ENCODE results near the gene ARRDC3.
A peak's percentile ranks its signal among the peaks of the same experiment; 100 is the strongest.
"Not testable (repeated sequence)": the region's sequence is repeated elsewhere in the genome, so short reads cannot be mapped to it uniquely, and the experiment has no call there.

ARRDC3 gene

DNA sequence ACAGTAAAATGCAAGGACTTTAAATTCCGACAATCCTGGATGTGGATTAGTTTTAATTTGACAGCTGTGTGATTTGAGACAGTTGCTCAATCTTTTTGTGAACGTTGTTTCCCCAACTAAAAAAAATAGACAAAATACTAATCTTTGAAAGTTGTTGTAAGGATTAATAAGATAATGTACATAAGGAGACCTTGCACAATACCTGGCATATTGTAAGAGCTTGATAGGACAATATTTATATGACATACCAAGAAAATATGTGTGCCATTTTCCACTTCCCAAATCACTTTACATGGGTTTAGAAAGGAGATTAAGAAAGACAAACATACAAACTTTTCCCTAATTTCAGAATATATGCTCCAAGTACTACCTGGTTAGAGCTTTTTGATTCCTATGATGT, 25.3 kb downstream of the ARRDC3 start:
- Mint-ChIP-seq H3K27ac (no peak overlapping the region), H3K27me3 (peaks cover 9% of the 10 kb centered on the region), H3K4me3 (no peak overlapping the region), H3K36me3 (ENCODE audit: low read depth) (peaks cover 16% of the 10 kb centered on the region), H3K4me1 (ENCODE audit: low read depth) (peaks cover 23% of the 10 kb centered on the region), H3K9me3 (peaks cover 15% of the 10 kb centered on the region)

DNA sequence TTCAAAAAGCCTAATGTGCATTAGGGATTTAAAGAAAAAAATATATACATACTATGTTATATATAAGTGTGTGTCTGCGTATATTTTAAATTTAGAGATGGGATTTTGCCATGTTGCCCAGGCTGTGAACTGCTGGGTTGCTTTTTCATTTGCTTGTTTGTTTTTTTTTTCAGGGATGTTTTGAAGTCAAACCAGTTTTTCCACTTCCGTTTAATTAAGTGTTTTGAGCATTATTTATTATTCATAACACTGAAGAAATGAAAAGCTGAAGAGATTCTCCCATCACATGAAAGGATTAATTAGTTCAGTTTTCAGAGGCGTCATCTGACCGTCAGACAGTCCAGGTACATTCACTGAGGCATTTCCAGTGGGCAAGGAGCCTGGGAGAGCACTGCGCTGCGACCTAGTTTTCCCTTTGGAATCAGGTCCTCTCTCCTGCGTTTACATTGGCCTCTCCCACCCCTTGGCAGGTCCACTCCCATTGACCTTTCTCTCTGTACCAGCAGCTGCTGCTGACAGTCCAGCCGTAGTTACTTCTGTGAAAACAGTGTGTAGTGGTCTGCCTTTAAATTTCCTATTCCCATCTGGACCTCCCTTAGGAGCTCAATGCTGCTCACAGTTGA, 26.0 kb downstream of the ARRDC3 start:
- peaks cover 9% of the 10 kb centered on the region for H3K27me3 Mint-ChIP-seq
- H3K36me3 Mint-ChIP-seq (ENCODE audit: low read depth): peaks cover 12% of the 10 kb centered on the region
- no peak overlapping the region for H3K27ac Mint-ChIP-seq
- H3K4me3 Mint-ChIP-seq: no peak overlapping the region
- H3K9me3 Mint-ChIP-seq: peaks cover 10% of the 10 kb centered on the region
- H3K4me1 Mint-ChIP-seq (ENCODE audit: low read depth): peaks cover 19% of the 10 kb centered on the region

DNA sequence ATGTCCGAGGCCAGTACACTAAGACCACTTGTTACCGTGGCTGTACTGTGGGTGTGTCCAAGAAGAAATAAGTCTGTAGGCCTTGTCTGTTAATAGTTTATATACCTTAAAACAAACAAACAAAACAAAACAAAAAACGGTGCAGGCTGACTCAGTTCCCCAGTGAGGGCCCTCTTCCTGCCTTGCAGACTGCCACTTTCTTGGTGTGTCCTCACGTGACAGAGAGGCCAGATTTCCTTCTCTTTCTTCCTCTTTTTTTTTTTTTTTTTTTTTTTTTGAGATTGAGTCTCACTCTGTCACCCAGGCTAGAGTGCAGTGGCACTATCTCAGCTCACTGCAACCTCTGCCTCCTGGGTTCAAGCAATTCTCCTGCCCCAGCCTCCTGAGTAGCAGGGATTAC, 28.2 kb downstream of the ARRDC3 start:
- not testable (repeated sequence) for H3K27ac Mint-ChIP-seq; H3K27me3 Mint-ChIP-seq; H3K36me3 Mint-ChIP-seq (ENCODE audit: low read depth); H3K4me1 Mint-ChIP-seq (ENCODE audit: low read depth); H3K4me3 Mint-ChIP-seq; H3K9me3 Mint-ChIP-seq

DNA sequence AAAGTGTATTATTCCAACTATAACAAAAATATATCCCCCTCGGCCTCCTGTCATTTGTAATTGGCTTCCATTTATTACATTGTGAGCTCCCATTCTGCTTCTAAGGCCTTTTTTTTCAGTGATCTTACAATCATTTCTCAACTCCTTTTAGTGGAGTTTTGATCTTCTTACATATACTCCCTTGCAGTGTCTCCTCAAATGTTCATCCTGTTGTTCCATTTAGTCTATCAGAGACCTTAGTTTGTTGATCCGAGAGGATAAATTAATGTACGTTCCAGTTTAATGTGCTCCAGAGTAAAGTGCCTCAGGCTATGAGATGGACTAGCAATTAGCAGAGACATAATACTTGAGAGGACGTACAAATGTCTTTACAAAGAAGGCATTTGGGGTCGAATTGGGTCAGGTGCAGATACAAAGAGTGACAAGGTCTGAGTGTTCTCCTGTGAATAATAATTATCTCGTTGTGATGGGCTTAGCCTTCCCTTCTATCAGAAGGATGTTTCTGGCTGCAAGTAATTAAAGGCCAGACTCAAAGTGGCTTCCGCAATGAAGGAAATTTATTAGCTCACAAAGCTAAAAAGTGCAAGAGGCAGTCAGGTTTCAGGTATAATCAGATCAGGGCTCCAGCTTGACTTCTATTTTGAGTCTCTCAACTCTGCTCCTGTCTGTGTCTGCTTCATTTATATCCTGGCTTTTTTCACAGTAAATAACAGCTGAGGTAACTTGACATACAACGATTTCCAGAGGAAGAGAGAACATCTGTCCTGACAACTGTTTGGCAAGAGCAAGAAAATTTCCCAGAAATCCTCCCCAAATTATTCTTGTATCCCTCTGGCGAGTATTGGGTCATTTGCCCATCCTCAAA, 30.1 kb downstream of the ARRDC3 start:
- H3K4me1 Mint-ChIP-seq (ENCODE audit: low read depth): no peaks in the 10 kb centered on the region
- peaks cover 4% of the 10 kb centered on the region for H3K9me3 Mint-ChIP-seq
- H3K4me3 Mint-ChIP-seq: no peak overlapping the region
- H3K27me3 Mint-ChIP-seq: peaks cover 7% of the 10 kb centered on the region
- H3K27ac Mint-ChIP-seq: no peak overlapping the region
- H3K36me3 Mint-ChIP-seq (ENCODE audit: low read depth): no peaks in the 10 kb centered on the region

DNA sequence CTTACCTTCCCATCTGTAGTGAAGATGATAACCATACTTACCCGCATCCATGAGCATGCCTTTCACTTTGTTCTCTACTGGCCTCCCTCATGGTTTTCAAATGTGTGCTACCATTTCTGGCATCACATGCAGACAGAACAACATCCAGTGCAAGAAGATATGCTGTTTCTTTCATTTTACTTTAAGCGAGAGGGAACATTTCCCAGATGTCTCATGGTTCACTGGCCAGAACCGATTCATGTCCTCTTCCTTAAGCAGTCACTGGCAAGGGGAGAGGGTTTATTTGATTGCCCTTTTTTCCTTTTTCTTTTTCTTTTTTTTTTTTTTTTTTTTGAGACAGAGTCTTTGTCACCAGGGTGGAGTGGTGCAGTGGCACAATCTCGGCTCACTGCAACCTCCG, 37.7 kb downstream of the ARRDC3 start:
- no peaks in the 10 kb centered on the region for H3K27me3 Mint-ChIP-seq
- H3K27ac Mint-ChIP-seq: no peak overlapping the region
- no peaks in the 10 kb centered on the region for H3K4me1 Mint-ChIP-seq (ENCODE audit: low read depth)
- H3K4me3 Mint-ChIP-seq: no peak overlapping the region
- no peaks in the 10 kb centered on the region for H3K36me3 Mint-ChIP-seq (ENCODE audit: low read depth)
- peaks cover 4% of the 10 kb centered on the region for H3K9me3 Mint-ChIP-seq

DNA sequence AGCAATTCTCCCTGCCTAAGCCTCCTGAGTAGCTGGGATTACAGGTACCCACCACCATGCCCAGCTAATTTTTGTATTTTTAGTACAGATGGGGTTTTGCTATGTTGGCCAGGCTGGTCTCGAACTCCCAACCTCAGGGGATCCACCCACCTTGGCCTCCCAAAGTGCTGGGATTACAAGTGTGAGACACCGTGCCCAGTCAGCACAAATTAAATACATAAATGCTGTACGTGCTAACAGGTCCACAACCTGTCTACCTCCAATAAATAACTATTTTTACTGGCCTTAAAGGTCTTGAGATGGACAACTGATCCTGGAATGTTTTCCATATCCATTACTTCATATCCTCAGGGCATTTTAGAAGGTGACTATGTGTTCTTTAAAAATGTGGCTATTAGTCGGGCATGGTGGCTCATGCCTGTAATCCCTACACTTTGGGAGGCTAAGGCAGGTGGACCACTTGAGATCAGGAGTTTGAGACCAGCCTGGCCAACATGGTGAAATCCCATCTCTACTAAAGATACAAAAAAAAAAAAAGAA, 38.4 kb downstream of the ARRDC3 start:
- H3K4me3 Mint-ChIP-seq; H3K4me1 Mint-ChIP-seq (ENCODE audit: low read depth); H3K27me3 Mint-ChIP-seq; H3K27ac Mint-ChIP-seq; H3K9me3 Mint-ChIP-seq; H3K36me3 Mint-ChIP-seq (ENCODE audit: low read depth): not testable (repeated sequence)

DNA sequence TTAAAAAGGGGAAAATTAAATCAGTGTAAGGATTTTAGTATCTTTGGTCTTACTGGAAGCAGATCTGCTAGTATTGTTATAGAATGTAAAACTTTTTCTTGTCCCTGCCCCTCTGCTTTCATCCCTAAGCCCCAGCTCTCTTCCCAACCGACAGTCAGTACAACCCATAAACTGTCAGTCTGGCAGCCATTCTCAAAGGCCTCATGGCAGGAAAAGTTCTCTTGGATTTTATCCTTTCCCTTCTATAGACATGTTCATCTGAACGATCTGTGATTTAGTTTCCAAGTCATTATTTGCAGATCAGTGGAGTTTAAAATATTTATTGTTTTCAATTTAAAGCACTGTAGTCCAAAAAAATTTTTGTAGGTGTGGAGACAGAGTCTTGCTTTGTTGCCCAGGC, 39.2 kb downstream of the ARRDC3 start:
- Mint-ChIP-seq H3K27ac (no peak overlapping the region), H3K4me1 (ENCODE audit: low read depth) (no peaks in the 10 kb centered on the region), H3K4me3 (no peak overlapping the region), H3K36me3 (ENCODE audit: low read depth) (no peaks in the 10 kb centered on the region), H3K27me3 (no peaks in the 10 kb centered on the region), H3K9me3 (peaks cover 4% of the 10 kb centered on the region)

DNA sequence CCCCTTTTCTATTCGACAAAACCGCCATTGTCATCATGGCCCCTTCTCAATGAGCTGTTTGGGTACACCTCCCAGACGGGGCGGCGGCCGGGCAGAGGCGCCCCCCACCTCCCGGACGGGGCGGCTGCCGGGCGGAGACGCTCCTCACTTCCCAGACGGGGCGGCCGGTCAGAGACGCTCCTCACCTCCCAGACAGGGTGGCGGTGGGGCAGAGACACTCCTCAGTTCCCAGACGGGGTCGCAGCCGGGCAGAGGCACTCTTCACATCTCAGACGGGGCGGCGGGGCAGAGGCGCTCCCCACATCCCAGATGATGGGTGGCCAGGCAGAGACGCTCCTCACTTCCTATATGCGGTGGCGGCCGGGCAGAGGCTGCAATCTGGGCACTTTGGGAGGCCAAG, 40.2 kb downstream of the ARRDC3 start:
- H3K9me3 Mint-ChIP-seq; H3K4me1 Mint-ChIP-seq (ENCODE audit: low read depth); H3K27me3 Mint-ChIP-seq; H3K36me3 Mint-ChIP-seq (ENCODE audit: low read depth); H3K4me3 Mint-ChIP-seq; H3K27ac Mint-ChIP-seq: not testable (repeated sequence)

DNA sequence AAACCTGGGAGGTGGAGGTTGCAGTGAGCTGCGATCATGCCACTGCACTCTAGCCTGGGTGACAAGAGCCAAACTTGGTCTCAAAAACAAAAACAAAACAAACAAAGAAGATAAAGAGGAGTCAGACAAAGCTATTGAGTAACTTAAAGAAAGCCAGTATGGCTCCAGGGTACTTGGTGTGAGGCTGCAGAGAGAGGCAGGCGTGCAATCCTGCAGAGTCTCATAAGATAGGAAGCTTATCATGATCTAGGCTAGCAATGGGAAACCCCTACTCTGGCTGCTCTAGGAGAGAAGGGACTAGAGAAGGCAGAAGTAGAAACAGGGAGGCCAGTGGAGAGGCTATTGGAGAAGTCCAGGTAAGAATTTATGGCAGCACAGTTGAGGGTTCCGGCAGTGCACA, 42.0 kb downstream of the ARRDC3 start:
- Mint-ChIP-seq H3K27me3 (no peaks in the 10 kb centered on the region), H3K36me3 (ENCODE audit: low read depth) (no peaks in the 10 kb centered on the region), H3K27ac (no peak overlapping the region), H3K9me3 (no peaks in the 10 kb centered on the region), H3K4me3 (no peak overlapping the region), H3K4me1 (ENCODE audit: low read depth) (no peaks in the 10 kb centered on the region)

DNA sequence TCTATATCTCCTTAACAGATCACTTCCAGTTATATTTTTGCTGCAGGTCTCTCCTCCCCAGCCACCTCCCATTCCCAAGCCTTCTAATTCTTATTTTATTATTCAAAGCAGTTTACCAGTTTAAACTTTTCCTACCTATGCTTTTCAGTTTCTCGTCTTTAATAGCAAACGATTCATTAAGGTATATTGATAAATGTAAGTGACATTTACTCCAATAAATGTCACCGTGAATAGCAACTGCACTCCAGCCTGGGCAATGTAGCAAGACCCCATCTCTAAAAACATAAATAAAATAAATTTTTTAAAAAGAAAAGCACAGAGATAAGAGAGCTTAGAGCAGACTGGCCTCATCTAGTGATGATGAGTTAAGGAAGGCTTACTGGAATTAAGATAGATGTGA, 42.6 kb downstream of the ARRDC3 start:
- H3K4me1 Mint-ChIP-seq (ENCODE audit: low read depth): no peaks in the 10 kb centered on the region
- H3K4me3 Mint-ChIP-seq: no peak overlapping the region
- no peaks in the 10 kb centered on the region for H3K27me3 Mint-ChIP-seq
- no peak overlapping the region for H3K27ac Mint-ChIP-seq
- H3K9me3 Mint-ChIP-seq: no peaks in the 10 kb centered on the region
- no peaks in the 10 kb centered on the region for H3K36me3 Mint-ChIP-seq (ENCODE audit: low read depth)

DNA sequence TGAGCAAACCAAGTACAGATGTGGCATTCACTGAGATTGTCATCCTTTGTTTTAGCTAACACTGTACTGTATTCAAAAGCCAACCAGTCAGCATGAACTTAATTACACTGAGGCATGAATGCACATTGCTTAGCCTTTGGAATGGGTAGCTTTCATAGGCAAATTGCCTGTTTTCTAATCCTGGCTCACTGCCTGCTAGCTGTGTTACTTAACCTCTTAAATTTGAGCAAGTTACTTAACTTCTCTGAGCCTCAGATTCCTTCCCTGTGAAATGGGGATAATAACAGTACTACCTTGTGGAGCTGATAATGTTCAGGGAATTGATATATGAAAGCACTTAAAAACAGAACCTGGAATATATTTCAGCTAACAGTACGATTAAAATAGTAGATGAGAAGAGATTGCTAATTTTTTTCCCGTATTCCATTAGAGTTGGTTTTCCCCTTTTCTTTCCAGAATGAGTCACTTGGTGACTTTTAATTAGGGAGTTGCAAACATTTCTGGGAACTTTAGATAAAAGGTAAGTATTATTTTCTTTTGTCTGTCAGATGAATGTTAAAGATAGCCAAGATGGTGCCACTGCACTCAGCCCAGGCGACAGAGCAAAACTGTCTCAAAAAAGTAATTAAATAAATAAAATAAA, 43.9 kb downstream of the ARRDC3 start:
- Mint-ChIP-seq H3K4me3 (no peak overlapping the region), H3K9me3 (no peaks in the 10 kb centered on the region), H3K4me1 (ENCODE audit: low read depth) (no peaks in the 10 kb centered on the region), H3K36me3 (ENCODE audit: low read depth) (no peaks in the 10 kb centered on the region), H3K27ac (peak overlapping the region; percentile 9), H3K27me3 (no peaks in the 10 kb centered on the region)

DNA sequence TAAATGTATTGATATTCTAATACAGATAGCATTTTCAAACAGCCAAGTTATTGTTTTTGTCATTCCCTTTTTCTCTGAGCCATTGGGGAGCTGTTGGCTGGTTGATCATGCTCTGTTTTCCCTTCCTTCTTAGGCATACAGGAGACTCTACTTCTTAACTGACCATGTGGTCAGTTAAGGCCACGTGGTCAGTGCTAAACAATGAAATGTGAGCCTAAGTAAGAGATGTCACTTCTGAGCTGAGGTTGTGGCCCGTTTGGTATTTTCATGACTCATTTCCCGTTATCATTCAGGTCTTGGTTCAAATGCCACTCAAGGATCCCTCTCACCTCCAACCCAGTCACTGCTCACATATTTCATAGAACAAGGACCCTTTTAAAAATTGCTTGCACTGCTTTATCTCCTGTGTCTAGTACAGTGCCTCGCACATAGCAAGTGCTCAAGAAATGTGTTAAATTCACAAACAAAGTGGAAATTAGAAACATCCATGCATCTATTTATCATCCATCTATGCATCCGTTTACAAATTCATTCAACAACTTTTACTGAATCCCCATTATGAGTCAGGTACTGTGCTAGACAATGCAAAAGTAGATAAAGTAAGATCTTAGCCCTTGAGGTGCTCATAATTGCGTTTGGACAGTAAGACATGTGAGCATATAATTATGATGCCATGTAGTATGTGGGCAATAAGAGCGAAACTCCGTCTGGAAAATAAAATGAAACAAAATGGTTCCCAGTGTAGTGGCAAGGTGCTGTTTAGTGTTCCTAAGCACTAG, 50.7 kb downstream of the ARRDC3 start:
- peak overlapping the region; percentile 5 for H3K4me3 Mint-ChIP-seq
- H3K9me3 Mint-ChIP-seq: no peaks in the 10 kb centered on the region
- H3K36me3 Mint-ChIP-seq (ENCODE audit: low read depth): no peaks in the 10 kb centered on the region
- no peaks in the 10 kb centered on the region for H3K27me3 Mint-ChIP-seq
- H3K27ac Mint-ChIP-seq: peak overlapping the region; percentile 86
- H3K4me1 Mint-ChIP-seq (ENCODE audit: low read depth): peaks cover 29% of the 10 kb centered on the region

DNA sequence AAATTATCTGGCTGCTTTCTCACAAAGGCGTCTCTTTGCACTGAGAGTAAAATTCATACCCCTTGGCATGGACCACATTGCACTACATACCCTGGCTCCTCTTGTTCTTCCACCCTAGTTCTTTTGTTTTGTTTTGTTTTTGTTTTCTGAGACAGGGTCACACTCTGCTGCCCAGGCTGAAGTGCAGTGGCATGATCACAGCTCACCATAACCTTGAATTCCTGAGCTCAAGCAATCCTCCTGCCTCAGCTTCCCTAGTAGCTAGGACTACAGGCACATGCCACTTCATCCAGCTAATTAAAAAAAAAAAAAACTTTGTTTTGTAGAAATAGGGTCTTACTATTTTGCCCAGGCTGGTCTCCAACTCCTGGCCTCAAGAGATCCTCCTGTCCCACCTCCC, 51.4 kb downstream of the ARRDC3 start:
- no peaks in the 10 kb centered on the region for H3K9me3 Mint-ChIP-seq
- H3K36me3 Mint-ChIP-seq (ENCODE audit: low read depth): no peaks in the 10 kb centered on the region
- H3K27me3 Mint-ChIP-seq: no peaks in the 10 kb centered on the region
- H3K27ac Mint-ChIP-seq: peak overlapping the region; percentile 34
- no peak overlapping the region for H3K4me3 Mint-ChIP-seq
- H3K4me1 Mint-ChIP-seq (ENCODE audit: low read depth): peaks cover 29% of the 10 kb centered on the region

DNA sequence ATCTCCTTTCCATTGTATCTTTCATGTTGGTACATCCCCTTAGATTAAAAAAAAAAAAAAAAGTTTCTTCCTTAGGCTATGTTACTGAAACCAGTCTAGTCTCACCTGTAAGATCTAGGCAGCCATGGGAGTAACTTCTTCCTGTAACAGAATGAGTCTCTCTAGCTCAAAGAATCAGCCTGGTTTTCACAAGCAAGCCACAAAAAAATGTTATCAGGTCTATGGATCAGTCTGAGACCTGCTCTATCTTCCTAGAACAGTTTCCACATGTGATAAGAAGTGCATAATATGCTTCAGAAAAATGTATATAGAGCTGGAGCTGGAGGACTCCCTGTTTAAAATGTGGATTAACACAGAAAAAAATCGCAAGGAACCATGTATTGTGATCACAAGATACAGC, 53.8 kb downstream of the ARRDC3 start:
- no peaks in the 10 kb centered on the region for H3K36me3 Mint-ChIP-seq (ENCODE audit: low read depth)
- H3K9me3 Mint-ChIP-seq: no peaks in the 10 kb centered on the region
- peaks cover 29% of the 10 kb centered on the region for H3K4me1 Mint-ChIP-seq (ENCODE audit: low read depth)
- no peaks in the 10 kb centered on the region for H3K27me3 Mint-ChIP-seq
- H3K27ac Mint-ChIP-seq: no peak overlapping the region
- H3K4me3 Mint-ChIP-seq: no peak overlapping the region

DNA sequence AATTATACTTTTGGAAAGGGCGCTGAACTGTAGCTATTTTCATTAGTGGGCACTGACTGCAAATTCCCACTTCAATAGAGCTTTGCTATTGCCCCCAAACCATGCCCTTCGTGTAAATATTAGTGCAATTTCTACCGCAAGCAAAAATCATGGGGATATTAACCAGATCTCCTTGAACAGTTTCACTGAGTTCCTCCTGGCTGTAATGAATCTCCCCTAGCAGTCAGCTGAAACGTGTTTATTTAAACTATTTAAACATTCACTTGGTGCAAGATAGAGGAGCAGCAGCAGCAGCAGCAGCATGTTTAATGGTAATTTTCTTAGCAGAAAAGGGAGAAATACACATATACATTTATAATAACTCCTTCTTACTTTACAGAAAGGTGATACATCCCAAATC, 54.4 kb downstream of the ARRDC3 start:
- Mint-ChIP-seq H3K27ac (no peak overlapping the region), H3K36me3 (ENCODE audit: low read depth) (no peaks in the 10 kb centered on the region), H3K27me3 (no peaks in the 10 kb centered on the region), H3K9me3 (no peaks in the 10 kb centered on the region), H3K4me1 (ENCODE audit: low read depth) (peaks cover 29% of the 10 kb centered on the region), H3K4me3 (no peak overlapping the region)

All from stimulated activated naive CD8-positive, alpha-beta T cell treated with anti-CD3 and anti-CD28 coated beads, Interleukin-15, Interleukin-2, amounts not matched to agents 100 ng/mL and 50 ng/mL, for 24 hours (primary cell).